HCT116 (cell line): Measurements from ENCODE around the gene PTPRC. TPM values are rescaled to one million over a fixed set of nuclear protein-coding genes. Genes with fewer than 3 reads are reported as not detected.

Source experiments
- ATAC-seq: fragments of 200-7000 bp; cut with Tn5 transposase; 2 replicates; pipeline ENCODE4 v1.9.1; 2020; ENCODE audit warnings: mild to moderate bottlenecking, moderate library complexity
- BruUV-seq: library from RNA; stranded (reverse); fragments of 400-500 nt; replicated peaks from 2 replicates; lab custom pipeline; 2021; lab: Mats Ljungman, UMichigan
- CTCF ChIA-PET: fragments of 300-600 bp; sonication (Branson Sonifier 250); formaldehyde crosslinking; loops from one replicate; lab custom pipeline; 2021; ENCODE audit warnings: antibody characterized with exemption; lab: Charles Lee
- POLR2A ChIA-PET: fragments of 300-600, 350-600 bp; sonication (Branson Sonifier 250); formaldehyde crosslinking; loops from one replicate; lab custom pipeline; 2021; ENCODE audit warnings: antibody characterized with exemption; lab: Charles Lee
- RAD21 ChIA-PET, 2 experiments: fragments of 300-600 bp; sonication (Branson Sonifier 250); formaldehyde crosslinking; loops; one replicate each; lab custom pipeline; 2023; ENCODE audit warnings: low total read pairs in 2 of 2; ENCODE audit not compliant: uncharacterized antibody in 2 of 2, unreplicated experiment in 2 of 2, low non-redundant PET in 1 of 2; lab: Charles Lee
- DNase-seq: peaks from one replicate; pipeline ENCODE4 v3.0.0-alpha.2; 2010; ENCODE audit warnings: low read depth, low spot score
- H2AFZ ChIP-seq: fragments of 200-600 bp; shearing (Covaris generic), sonication (generic); 2 replicates; pipeline ENCODE4 v1.6.1; 2017; ENCODE audit warnings: low read depth, mixed run types, mixed read lengths, antibody characterized with exemption, low read length; ENCODE audit not compliant: poor library complexity, severe bottlenecking
- H3K27ac ChIP-seq: 2 replicates; pipeline ENCODE4 v1.5.1; 2012; ENCODE audit warnings: low read depth, low read length
- H3K27me3 ChIP-seq: fragments of 200-600 bp; sonication (generic); 2 replicates; pipeline ENCODE4 v1.6.1; 2016; ENCODE audit warnings: mixed run types, low read length, mixed read lengths; ENCODE audit not compliant: insufficient read depth
- H3K36me3 ChIP-seq, 2 experiments: fragments of 200-500 bp in 1 of 2; fragments of 200-600 bp in 1 of 2; sonication (Bioruptor generic) in 1 of 2; sonication (generic) in 1 of 2; 2 replicates each; pipeline versions ENCODE4 v1.5.1 to v1.6.1; 2014 to 2016; ENCODE audit warnings: low read length in 2 of 2, inconsistent platforms in 1 of 2, mixed read lengths in 1 of 2, mixed run types in 1 of 2; ENCODE audit not compliant: insufficient read depth in 2 of 2, control insufficient read depth in 1 of 2
- H3K4me1 ChIP-seq, 2 experiments: fragments of 200-600 bp in 1 of 2; sonication (generic) in 1 of 2; 2 replicates each; pipeline versions ENCODE4 v1.5.1 to v1.6.1; 2012 to 2017; ENCODE audit warnings: low read length in 2 of 2, inconsistent platforms in 1 of 2, mild to moderate bottlenecking in 1 of 2, mixed read lengths in 1 of 2, mixed run types in 1 of 2, moderate library complexity in 1 of 2; ENCODE audit not compliant: insufficient read depth in 2 of 2, control insufficient read depth in 1 of 2
- H3K4me2 ChIP-seq: fragments of 200-600 bp; sonication (generic); 2 replicates; pipeline ENCODE4 v1.6.1; 2017; ENCODE audit warnings: mixed run types, low read length, mixed read lengths
- H3K4me3 ChIP-seq, 2 experiments: fragments of 200-600 bp in 1 of 2; sonication (generic) in 1 of 2; replicated peaks in 1 of 2; 2 replicates each; pipeline ENCODE4 v1.5.1; 2011 to 2016; ENCODE audit warnings: low read length in 2 of 2, control low read depth in 1 of 2, low read depth in 1 of 2, mild to moderate bottlenecking in 1 of 2, mixed read lengths in 1 of 2, mixed run types in 1 of 2
- H3K79me2 ChIP-seq: fragments of 200-600 bp; sonication (generic); 2 replicates; pipeline ENCODE4 v1.6.1; 2017; ENCODE audit warnings: mild to moderate bottlenecking, mixed run types, low read length, moderate library complexity, mixed read lengths; ENCODE audit not compliant: insufficient read depth
- H3K9ac ChIP-seq: fragments of 200-600 bp; sonication (generic); 2 replicates; pipeline ENCODE4 v1.6.1; 2016; ENCODE audit warnings: low read length, mixed read lengths
- H3K9me2 ChIP-seq: fragments of 200-600 bp; sonication (generic), shearing (Covaris generic); 2 replicates; pipeline ENCODE4 v1.6.1; 2017; ENCODE audit warnings: mixed run types, mild to moderate bottlenecking, moderate library complexity; ENCODE audit not compliant: insufficient read depth
- H3K9me3 ChIP-seq, 2 experiments: fragments of 200-500 bp in 1 of 2; fragments of 200-600 bp in 1 of 2; sonication (Bioruptor generic) in 1 of 2; sonication (generic) in 1 of 2; 2 replicates each; pipeline ENCODE4 v1.6.1; 2014 to 2017; ENCODE audit warnings: low read length in 2 of 2, mixed read lengths in 2 of 2, inconsistent platforms in 1 of 2, low read depth in 1 of 2, mild to moderate bottlenecking in 1 of 2, mixed run types in 1 of 2, moderate library complexity in 1 of 2; ENCODE audit not compliant: control insufficient read depth in 1 of 2, insufficient read depth in 1 of 2
- H4K20me1 ChIP-seq: fragments of 200-600 bp; sonication (generic), shearing (Covaris generic); 2 replicates; pipeline ENCODE4 v1.6.1; 2017; ENCODE audit warnings: mixed run types, mild to moderate bottlenecking, moderate library complexity; ENCODE audit not compliant: insufficient read depth
- EZH2phosphoT487 ChIP-seq: fragments of 200-600 bp; IDR thresholded peaks from 2 replicates; pipeline ENCODE4 v1.6.1; 2018; ENCODE audit warnings: antibody characterized with exemption, borderline replicate concordance
- POLR2AphosphoS5 ChIP-seq: IDR thresholded peaks from 2 replicates; pipeline ENCODE4 v1.6.1; 2011; ENCODE audit warnings: mild to moderate bottlenecking, low read depth, low read length, moderate library complexity
- SIN3A ChIP-seq: IDR thresholded peaks from 2 replicates; pipeline ENCODE4 v1.6.1; 2012; ENCODE audit warnings: low read depth
- SRF ChIP-seq: IDR thresholded peaks from 2 replicates; pipeline ENCODE4 v1.6.1; 2012; ENCODE audit warnings: low read depth
- ZBTB33 ChIP-seq: IDR thresholded peaks from 2 replicates; pipeline ENCODE4 v1.6.1; 2011; ENCODE audit warnings: mild to moderate bottlenecking, low read length, moderate library complexity; ENCODE audit not compliant: insufficient replicate concordance; ENCODE audit errors: extremely low read depth
- ZNF274 ChIP-seq: fragments of 200-500 bp; sonication (Bioruptor generic); IDR thresholded peaks from 2 replicates; pipeline ENCODE4 v1.6.1; 2014; ENCODE audit warnings: mild to moderate bottlenecking, low read depth, low read length, inconsistent platforms
- intact Hi-C: fragments of 100-400 bp; cut with micrococcal nuclease; formaldehyde crosslinking; loops from 2 replicates; pipeline ENCODE4 v1.10.0; 2022
- total RNA-seq: library from RNA; stranded (reverse); gene quantifications from one replicate; pipeline ENCODE4 v1.2.1, GENCODE V29; 2021; ENCODE audit not compliant: unreplicated experiment
- TF ChIP-seq, protein P1 (sequence below): IDR thresholded peaks from 2 replicates; pipeline ENCODE4 v1.6.1; 2012

PTPRC gene
- total RNA-seq, 1 experiment from 2014 or later = 1.2 TPM

GRCh38 chr1:198637916-198638437, 863 bp upstream of the PTPRC start:
- CTCF ChIA-PET = no interaction called here
- intact Hi-C loops = no loop called here
- H3K4me2 ChIP-seq = no peak overlapping the region

More at GRCh38 chr1:198637916-198638437, 863 bp upstream of the PTPRC start:
- no peak for ATAC-seq
- H3K27me3 ChIP-seq = no peaks in the 10 kb centered on the region
- no peak overlapping the region for H2AFZ ChIP-seq
- no peaks in the 10 kb centered on the region for H3K9me3 ChIP-seq
- ChIA-PET POLR2A (no interaction called here), RAD21 (no interaction called here)
- H3K36me3 ChIP-seq = no peaks in the 10 kb centered on the region
- H4K20me1 ChIP-seq = no peaks in the 10 kb centered on the region
- no peaks in the 10 kb centered on the region for H3K9me2 ChIP-seq
- no peaks in the 10 kb centered on the region for H3K79me2 ChIP-seq
- H3K9ac ChIP-seq = no peak overlapping the region
- TF ChIP-seq EZH2phosphoT487 (no peak), ZNF274 (no peak), ZBTB33 (no peak), SRF (no peak), POLR2AphosphoS5 (no peak), SIN3A (no peak)
- TF ChIP-seq, protein P1, sequence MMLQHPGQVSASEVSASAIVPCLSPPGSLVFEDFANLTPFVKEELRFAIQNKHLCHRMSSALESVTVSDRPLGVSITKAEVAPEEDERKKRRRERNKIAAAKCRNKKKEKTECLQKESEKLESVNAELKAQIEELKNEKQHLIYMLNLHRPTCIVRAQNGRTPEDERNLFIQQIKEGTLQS = no peak
- TF ChIP-seq, all 23 proteins: peak for 0
- no peak overlapping the region for H3K4me3 ChIP-seq
- no peaks in the 10 kb centered on the region for H3K4me1 ChIP-seq
- no TSS peak for BruUV-seq
- DNase-seq = no peak
- H3K27ac ChIP-seq = no peak overlapping the region
